Hepatocyte (in vitro differentiated cells): ENCODE results near the gene L3HYPDH. TPM values are rescaled to one million over a fixed set of nuclear protein-coding genes. Genes with fewer than 3 reads are reported as not detected.

Source experiments
- DNase-seq: peaks from one replicate; pipeline ENCODE4 v3.0.0-alpha.2; 2016; ENCODE audit warnings: low spot score
- H2AFZ ChIP-seq: fragments of 200-600 bp; sonication (generic); 2 replicates; pipeline ENCODE4 v1.6.0; 2016; ENCODE audit warnings: antibody characterized with exemption, mild to moderate bottlenecking
- H3K27ac ChIP-seq: fragments of 200-600 bp; sonication (generic); 2 replicates; pipeline ENCODE4 v1.5.1; 2016; ENCODE audit warnings: mild to moderate bottlenecking
- H3K27me3 ChIP-seq: fragments of 200-600 bp; sonication (generic); 2 replicates; pipeline ENCODE4 v1.6.1; 2016
- H3K36me3 ChIP-seq: fragments of 200-600 bp; sonication (generic); replicated peaks from 2 replicates; pipeline ENCODE4 v1.5.1; 2016; ENCODE audit warnings: low read depth; ENCODE audit not compliant: insufficient read depth
- H3K4me1 ChIP-seq: fragments of 200-600 bp; sonication (generic); 2 replicates; pipeline ENCODE4 v1.5.1; 2016; ENCODE audit warnings: mild to moderate bottlenecking, moderate library complexity; ENCODE audit not compliant: insufficient read depth
- H3K4me2 ChIP-seq: fragments of 200-600 bp; sonication (generic); 2 replicates; pipeline ENCODE4 v1.6.0; 2016
- H3K4me3 ChIP-seq: fragments of 200-600 bp; sonication (generic); 2 replicates; pipeline ENCODE4 v1.5.1; 2016; ENCODE audit warnings: mild to moderate bottlenecking
- H3K79me2 ChIP-seq: fragments of 200-600 bp; sonication (generic); 2 replicates; pipeline ENCODE4 v1.6.0; 2017; ENCODE audit warnings: mild to moderate bottlenecking
- H3K9me2 ChIP-seq: fragments of 200-600 bp; sonication (generic); replicated peaks from 2 replicates; pipeline ENCODE4 v1.6.0; 2017; ENCODE audit warnings: mild to moderate bottlenecking; ENCODE audit not compliant: insufficient read depth
- H3K9me3 ChIP-seq: fragments of 200-600 bp; sonication (generic); 2 replicates; pipeline ENCODE4 v1.5.1; 2016; ENCODE audit warnings: low read depth, mild to moderate bottlenecking
- H4K20me1 ChIP-seq: fragments of 200-600 bp; sonication (generic); 2 replicates; pipeline ENCODE4 v1.6.0; 2016; ENCODE audit warnings: mild to moderate bottlenecking; ENCODE audit not compliant: insufficient read depth, poor library complexity, severe bottlenecking
- EZH2 ChIP-seq: fragments of 200-600 bp; sonication (generic); IDR thresholded peaks from 2 replicates; pipeline ENCODE4 v1.6.1; 2016; ENCODE audit warnings: antibody characterized with exemption, mild to moderate bottlenecking, borderline replicate concordance
- EZH2phosphoT487 ChIP-seq: fragments of 200-600 bp; sonication (generic); IDR thresholded peaks from one replicate; pipeline ENCODE4 v1.6.1; 2018; ENCODE audit warnings: antibody characterized with exemption, mild to moderate bottlenecking, low read depth, moderate library complexity; ENCODE audit not compliant: unreplicated experiment, severe bottlenecking
- WGBS: methylation state at CpG from one replicate; pipeline ENCODE4 v1.1.6; 2016; ENCODE audit warnings: low lambda C conversion rate; ENCODE audit errors: missing lambda C conversion rate; 5-methylcytosine and 5-hydroxymethylcytosine counted together
- polyA plus RNA-seq: library from polyadenylated mRNA; unstranded; fragments of >200 nt; fragmentation: Nextera tagmentation; extraction: Ambion mirVana; gene quantifications from 2 replicates; pipeline ENCODE4 v1.2.1, GENCODE V29; 2016
- total RNA-seq: library from RNA; depleted of rRNA; stranded (reverse); fragments of >200 nt; gene quantifications from 2 replicates; pipeline ENCODE4 v1.2.3, GENCODE V29; 2014
- TF ChIP-seq, protein P1 (sequence below): fragments of 200-600 bp; sonication (generic); IDR thresholded peaks from 2 replicates; pipeline ENCODE4 v1.5.1; 2016; ENCODE audit warnings: antibody characterized with exemption, mild to moderate bottlenecking; ENCODE audit not compliant: poor library complexity

L3HYPDH gene
- total and polyA plus RNA-seq, 2 experiments from 2014 or later: 20.3 to 36.2 TPM

DNA sequence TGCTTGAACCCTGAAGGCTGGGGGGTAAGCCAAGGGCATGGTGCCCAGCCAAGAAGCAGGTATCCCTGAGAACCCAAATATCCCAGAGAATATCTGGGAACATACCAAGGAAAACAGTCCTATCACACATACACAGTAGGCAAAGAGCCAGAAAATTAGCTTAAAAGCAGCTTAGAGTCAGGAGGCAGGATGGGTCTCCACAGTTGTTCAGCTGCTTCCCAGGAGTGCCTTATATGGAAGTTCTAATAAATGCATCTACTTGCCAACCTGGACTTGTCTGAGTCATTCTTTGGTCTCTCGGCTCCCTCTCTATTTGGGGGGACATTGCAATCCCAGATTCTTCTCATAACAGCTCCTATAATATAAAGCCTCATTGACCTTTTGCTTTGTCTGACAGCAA lies 10.0 kb downstream of the L3HYPDH start:
- Histone ChIP-seq H3K36me3 (no peaks in the 10 kb centered on the region), H3K79me2 (peaks cover 2% of the 10 kb centered on the region), H4K20me1 (no peaks in the 10 kb centered on the region), H3K9me3 (no peaks in the 10 kb centered on the region), H2AFZ (no peak overlapping the region), H3K4me1 (no peaks in the 10 kb centered on the region), H3K4me3 (no peak overlapping the region), H3K27ac (no peak overlapping the region), H3K4me2 (no peak overlapping the region), H3K27me3 (no peaks in the 10 kb centered on the region), H3K9me2 (no peaks in the 10 kb centered on the region)
- 100% methylated on average over 1 of the region's 1 CpG for WGBS
- TF ChIP-seq EZH2 (no peak), EZH2phosphoT487 (no peak)
- TF ChIP-seq, protein P1, sequence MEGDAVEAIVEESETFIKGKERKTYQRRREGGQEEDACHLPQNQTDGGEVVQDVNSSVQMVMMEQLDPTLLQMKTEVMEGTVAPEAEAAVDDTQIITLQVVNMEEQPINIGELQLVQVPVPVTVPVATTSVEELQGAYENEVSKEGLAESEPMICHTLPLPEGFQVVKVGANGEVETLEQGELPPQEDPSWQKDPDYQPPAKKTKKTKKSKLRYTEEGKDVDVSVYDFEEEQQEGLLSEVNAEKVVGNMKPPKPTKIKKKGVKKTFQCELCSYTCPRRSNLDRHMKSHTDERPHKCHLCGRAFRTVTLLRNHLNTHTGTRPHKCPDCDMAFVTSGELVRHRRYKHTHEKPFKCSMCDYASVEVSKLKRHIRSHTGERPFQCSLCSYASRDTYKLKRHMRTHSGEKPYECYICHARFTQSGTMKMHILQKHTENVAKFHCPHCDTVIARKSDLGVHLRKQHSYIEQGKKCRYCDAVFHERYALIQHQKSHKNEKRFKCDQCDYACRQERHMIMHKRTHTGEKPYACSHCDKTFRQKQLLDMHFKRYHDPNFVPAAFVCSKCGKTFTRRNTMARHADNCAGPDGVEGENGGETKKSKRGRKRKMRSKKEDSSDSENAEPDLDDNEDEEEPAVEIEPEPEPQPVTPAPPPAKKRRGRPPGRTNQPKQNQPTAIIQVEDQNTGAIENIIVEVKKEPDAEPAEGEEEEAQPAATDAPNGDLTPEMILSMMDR: no peak
- no peak for DNase-seq

DNA sequence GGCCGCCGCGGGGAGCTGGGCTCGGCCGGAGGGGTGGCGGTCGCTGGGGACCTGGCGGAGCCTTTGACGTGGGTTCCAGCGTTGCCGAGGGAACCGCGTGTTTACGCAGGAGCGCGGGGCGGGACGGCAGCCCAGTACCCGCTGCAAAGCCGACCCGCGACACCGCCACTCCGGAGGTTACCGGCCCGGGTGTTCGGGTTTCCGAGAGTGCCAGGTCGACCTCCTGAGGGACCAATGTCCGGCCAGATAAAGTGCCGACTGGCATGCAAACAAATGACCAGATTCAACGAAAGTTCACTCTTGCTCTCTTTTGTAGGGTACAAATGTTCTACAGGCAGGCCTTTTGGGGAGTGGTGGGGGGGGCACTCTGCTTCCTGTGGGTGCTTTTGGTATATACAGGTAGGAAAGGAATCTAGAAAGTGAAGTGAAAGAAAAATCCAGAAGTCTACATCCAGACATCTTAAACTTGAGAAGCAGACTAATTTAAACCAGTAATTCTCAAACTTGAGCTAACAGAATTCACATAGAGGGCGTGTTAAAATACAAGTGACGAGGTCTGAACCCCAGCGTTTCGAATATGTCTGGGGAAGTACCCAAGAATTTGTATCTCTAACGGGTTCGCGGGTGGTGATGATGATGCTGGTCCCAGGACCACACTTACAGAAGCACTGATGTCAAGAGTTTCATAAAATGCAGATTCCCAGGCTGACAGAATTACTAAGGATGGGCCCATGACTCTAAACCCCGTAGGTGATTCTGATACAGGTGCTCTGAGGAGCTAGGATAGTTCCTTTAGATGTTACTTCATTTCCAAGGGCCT lies 18.7 kb downstream of the L3HYPDH start, which contains the start of gene GPR135:
Gene GPR135, minus strand, starts transcription at position 65 of the 820 bp plus-strand sequence. CDS start 154 bp downstream, outside the sequence.
- peak within 1 kb of the TSS; percentile 60 for H3K4me3 ChIP-seq
- no peaks in the 10 kb centered on the region for H3K27me3 ChIP-seq
- H3K4me2 ChIP-seq: peak within 1 kb of the TSS; percentile 99
- TF ChIP-seq, protein P1: no peak
- TF ChIP-seq EZH2 (no peak), EZH2phosphoT487 (no peak)
- H3K4me1 ChIP-seq: peaks cover 9% of the 10 kb centered on the region
- H3K79me2 ChIP-seq: no peaks in the 10 kb centered on the region
- H3K27ac ChIP-seq: no peak within 1 kb of the TSS
- H3K9me2 ChIP-seq: no peaks in the 10 kb centered on the region
- peak within 1 kb of the TSS; percentile 86 for H2AFZ ChIP-seq
- 33% methylated on average over 27 of the region's 40 CpGs for WGBS
- no peaks in the 10 kb centered on the region for H3K36me3 ChIP-seq
- DNase-seq: no peak
- H3K9me3 ChIP-seq: no peaks in the 10 kb centered on the region
- no peaks in the 10 kb centered on the region for H4K20me1 ChIP-seq

DNA sequence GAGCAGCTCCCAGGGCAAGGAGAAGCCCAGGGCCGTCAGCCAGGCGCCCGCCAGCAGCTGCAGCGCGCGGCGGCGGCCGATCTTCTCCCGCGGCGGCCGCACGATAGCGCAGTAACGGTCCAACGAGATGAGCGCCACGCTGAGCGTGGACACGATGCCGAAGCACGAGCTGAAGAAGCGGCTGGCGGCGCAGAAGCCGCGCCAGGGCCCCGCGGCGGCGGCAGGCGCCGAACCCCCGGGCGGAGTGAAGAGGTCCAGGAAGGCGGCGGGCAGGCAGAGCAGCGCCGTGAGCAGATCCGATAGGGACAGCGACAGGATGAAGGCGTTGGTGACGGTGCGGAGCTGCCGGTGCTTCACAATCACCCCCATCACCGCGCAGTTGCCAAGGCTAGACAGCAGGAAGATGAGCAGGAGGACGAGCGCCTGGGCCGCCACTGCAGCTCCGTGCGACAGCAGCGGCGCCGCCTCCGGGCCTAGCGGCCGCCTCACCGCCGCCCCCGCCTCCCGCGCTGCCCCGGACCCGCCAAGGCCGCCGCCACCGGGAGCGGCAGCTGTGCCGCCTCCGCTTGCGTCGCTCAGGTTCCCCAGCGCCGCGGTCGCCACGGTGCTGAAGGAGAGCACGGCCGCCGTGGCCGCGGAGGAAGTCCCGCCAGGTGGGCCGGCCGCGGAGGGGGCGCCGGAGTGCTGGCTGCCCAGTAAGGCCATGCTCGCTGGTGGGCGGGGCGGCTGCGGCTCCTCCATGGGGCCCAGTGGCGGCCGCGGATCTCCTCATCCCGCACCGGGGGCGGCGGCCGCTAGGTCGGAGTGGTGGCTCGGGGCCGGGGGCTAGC lies 19.5 kb downstream of the L3HYPDH start:
- TF ChIP-seq, protein P1: no peak
- TF ChIP-seq EZH2 (no peak), EZH2phosphoT487 (no peak)
- no peaks in the 10 kb centered on the region for H3K9me2 ChIP-seq
- peak; percentile 81 for DNase-seq
- H3K4me2 ChIP-seq: peak overlapping the region; percentile 99
- WGBS: 1% methylated on average over 86 of the region's 105 CpGs
- peak overlapping the region; percentile 86 for H2AFZ ChIP-seq
- no peaks in the 10 kb centered on the region for H3K79me2 ChIP-seq
- no peak overlapping the region for H3K27ac ChIP-seq
- no peaks in the 10 kb centered on the region for H3K27me3 ChIP-seq
- no peaks in the 10 kb centered on the region for H3K9me3 ChIP-seq
- no peaks in the 10 kb centered on the region for H4K20me1 ChIP-seq
- peaks cover 9% of the 10 kb centered on the region for H3K4me1 ChIP-seq
- H3K4me3 ChIP-seq: peak overlapping the region; percentile 60
- H3K36me3 ChIP-seq: no peaks in the 10 kb centered on the region
